K562 (cell line): ENCODE measurements around the gene FRRS1L. TPM values are rescaled to one million over a fixed set of nuclear protein-coding genes. Genes with fewer than 3 reads are reported as not detected.

ENCODE experiments used
- FUS ChIP-seq: fragments of 200-400 bp; formaldehyde crosslinking; optimal IDR thresholded peaks from 2 replicates; pipeline ENCODE3; 2017; ENCODE audit warnings: low read depth, low read length
- HCFC1 ChIP-seq: IDR thresholded peaks from 2 replicates; pipeline ENCODE4 v1.6.1; 2012; ENCODE audit warnings: low read depth, low read length, improper control_type of control experiment
- LEF1 ChIP-seq: fragments of 450-650 bp; IDR thresholded peaks from 2 replicates; pipeline ENCODE4 v1.6.1; 2016; ENCODE audit warnings: mild to moderate bottlenecking
- MBD1 ChIP-seq: fragments of 250-450 bp; sonication (Bioruptor Pico); IDR thresholded peaks from 2 replicates; pipeline ENCODE4 v1.8.0; 2022; ENCODE audit warnings: inconsistent platforms
- MGA ChIP-seq: fragments of 450-650 bp; IDR thresholded peaks from 2 replicates; pipeline ENCODE4 v1.6.1; 2016; ENCODE audit warnings: mild to moderate bottlenecking, moderate library complexity
- RFX7 ChIP-seq: fragments of 250-450 bp; sonication (Bioruptor Pico); IDR thresholded peaks from 2 replicates; pipeline ENCODE4 v1.5.1; 2021; ENCODE audit warnings: mild to moderate bottlenecking
- ZBTB7A ChIP-seq: IDR thresholded peaks from 2 replicates; pipeline ENCODE4 v1.6.1; 2011; ENCODE audit warnings: low read depth, mild to moderate bottlenecking, low read length, moderate library complexity, borderline replicate concordance; ENCODE audit not compliant: control insufficient read depth
- ZNF644 ChIP-seq: fragments of 200-800 bp; sonication (Bioruptor generic); IDR thresholded peaks from 2 replicates; pipeline ENCODE4 v1.6.1; 2016; ENCODE audit warnings: low read depth, missing genetic modification characterization, missing compliant biosample characterization
- ZNF699 ChIP-seq: fragments of 250-450 bp; sonication (Bioruptor Pico); IDR thresholded peaks from 2 replicates; pipeline ENCODE4 v1.8.0; 2021; ENCODE audit warnings: mild to moderate bottlenecking, moderate library complexity; ENCODE audit not compliant: insufficient replicate concordance
- ZNF766 ChIP-seq: fragments of 200-800 bp; sonication (Bioruptor generic); conservative IDR thresholded peaks from 2 replicates; pipeline ENCODE4 v1.6.1; 2016; ENCODE audit warnings: missing genetic modification characterization, missing compliant biosample characterization
- polyA plus RNA-seq, 8 experiments: library from polyadenylated mRNA; depleted of rRNA in 4 of 8; stranded (reverse) in 5 of 8; unstranded in 3 of 8; fragments of >200 nt; fragmentation: Nextera tagmentation in 2 of 8; fragmentation: Illumina TruSeq in 1 of 8; extraction: Ambion mirVana in 2 of 8; extraction: Trizol in 1 of 8; gene quantifications; 2 replicates each; pipeline versions ENCODE4 v1.2.1 to v1.2.3, GENCODE V29; 2011 to 2014; ENCODE audit warnings: inconsistent platforms in 1 of 8, missing spikeins in 1 of 8
- total RNA-seq, 7 experiments: library from RNA; depleted of rRNA in 6 of 7; stranded (reverse); fragments of >200 nt in 6 of 7; fragmentation: Illumina TruSeq in 2 of 7; extraction: Trizol in 2 of 7; gene quantifications; 2 replicates each; pipeline versions ENCODE4 v1.2.1 to v1.2.3, GENCODE V29; 2011 to 2021; ENCODE audit warnings: low replicate concordance in 1 of 7

The FRRS1L gene
- total and polyA plus RNA-seq, 9 of the 15 experiments (the other 6 are each of a cell fraction or from before 2014, with no cell fraction given) = under 0.01 to 0.04 (median 0.03) TPM; not detected in 5

- TF ChIP-seq MGA (no peak), HCFC1 (no peak), FUS (no peak), ZNF766 (CRISPR knock-in tag) (no peak), ZNF699 (CRISPR knock-in tag) (no peak), ZNF644 (tag) (no peak), LEF1 (peak; percentile 10; the same call in 1 of the 2 replicates), ZBTB7A (no peak), RFX7 (CRISPR knock-in tag) (no peak), MBD1 (CRISPR knock-in tag) (0 out of 2 replicates have a peak, but pooled peaks have one; percentile 32)
Observed at GRCh38 chr9:109117856-109118807, 48.9 kb downstream of the FRRS1L start (continued).
